Naive B cell (primary cell): ENCODE measurements around the gene GEMIN7. TPM values are rescaled to one million over a fixed set of nuclear protein-coding genes. Genes with fewer than 3 reads are reported as not detected.
A peak's percentile ranks its signal among the peaks of the same experiment; 100 is the strongest.

ENCODE experiments used
- ATAC-seq, 2 donors: fragments of 150-1000 bp; cut with Tn5 transposase; 2 replicates each; pipeline ENCODE4 v1.10.0; 2021; ENCODE audit warnings: low read depth in 2 of 2, mild to moderate bottlenecking in 2 of 2, moderate library complexity in 2 of 2
- DNase-seq: peaks from one replicate; pipeline ENCODE4 v3.0.0; 2022
- H3K27ac Mint-ChIP-seq, 6 donors: one replicate each; pipeline ENCODE4 v1.8.0; 2020 to 2022; ENCODE audit warnings: mild to moderate bottlenecking in 6 of 6, mixed read lengths in 6 of 6, moderate library complexity in 5 of 6, inconsistent platforms in 2 of 6
- H3K27me3 Mint-ChIP-seq, 3 donors: one replicate each; pipeline ENCODE4 v1.8.0; 2021 to 2022; ENCODE audit warnings: mixed read lengths in 3 of 3, mild to moderate bottlenecking in 1 of 3
- H3K36me3 Mint-ChIP-seq, 2 donors: one replicate each; pipeline ENCODE4 v1.8.0; 2020 to 2022; ENCODE audit warnings: mixed read lengths in 2 of 2, inconsistent platforms in 1 of 2, mild to moderate bottlenecking in 1 of 2
- H3K4me1 Mint-ChIP-seq, 3 donors: one replicate each; pipeline ENCODE4 v1.8.0; 2020 to 2022; ENCODE audit warnings: mixed read lengths in 3 of 3, inconsistent platforms in 1 of 3, mild to moderate bottlenecking in 1 of 3, moderate library complexity in 1 of 3
- H3K4me3 Mint-ChIP-seq, 8 donors: one replicate each; pipeline ENCODE4 v1.8.0; 2020 to 2022; ENCODE audit warnings: mild to moderate bottlenecking in 8 of 8, mixed read lengths in 8 of 8, moderate library complexity in 8 of 8, inconsistent platforms in 2 of 8
- H3K9me3 Mint-ChIP-seq, 7 donors: one replicate each; pipeline ENCODE4 v1.8.0; 2020 to 2022; ENCODE audit warnings: mixed read lengths in 7 of 7, mild to moderate bottlenecking in 5 of 7, inconsistent platforms in 2 of 7, moderate library complexity in 1 of 7
- polyA plus RNA-seq, 6 donors: library from polyadenylated mRNA; unstranded; fragments of 300-500 nt; fragmentation: Illumina TruSeq; gene quantifications; one replicate each; pipeline ENCODE4 v1.2.3, GENCODE V29; 2021; ENCODE audit warnings: low read depth in 6 of 6

GEMIN7 gene
- polyA plus RNA-seq, 6 donors from 2014 or later = 86.8 to 138 (median 102) TPM

GRCh38 chr19:45070214-45070613 lies 8.8 kb upstream of the GEMIN7 start:
- no peaks in the 10 kb centered on the region for H3K36me3 Mint-ChIP-seq
- no peak for ATAC-seq
- peaks cover 18 to 26% (median 19%) of the 10 kb centered on the region in 3 donors for H3K4me1 Mint-ChIP-seq
- peak overlapping the region in 1 of 8 donors; percentile 57 for H3K4me3 Mint-ChIP-seq
- no peak for DNase-seq
- peak overlapping the region in 2 of 6 donors; percentile 74 to 82 for H3K27ac Mint-ChIP-seq
- H3K9me3 Mint-ChIP-seq = no peaks in the 10 kb centered on the region
- H3K27me3 Mint-ChIP-seq = no peaks in the 10 kb centered on the region

- DNase-seq (no peak), ATAC-seq (no peak)
- Mint-ChIP-seq H3K27ac (peak overlapping the region in 1 of 6 donors; percentile 78), H3K4me3 (peak overlapping the region in 1 of 8 donors; percentile 57), H3K4me1 (peaks cover 19 to 26% (median 23%) of the 10 kb centered on the region in 3 donors), H3K27me3 (no peaks in the 10 kb centered on the region), H3K9me3 (no peaks in the 10 kb centered on the region), H3K36me3 (no peaks in the 10 kb centered on the region)
Observed at GRCh38 chr19:45070861-45071544, 8.1 kb upstream of the GEMIN7 start.

- H3K27me3 Mint-ChIP-seq = no peaks in the 10 kb centered on the region
- ATAC-seq = no peak
- no peak overlapping the region for H3K4me3 Mint-ChIP-seq
- no peaks in the 10 kb centered on the region for H3K36me3 Mint-ChIP-seq
- H3K9me3 Mint-ChIP-seq = no peaks in the 10 kb centered on the region
- H3K27ac Mint-ChIP-seq = no peak overlapping the region
- DNase-seq = no peak
- peaks cover 20 to 28% (median 25%) of the 10 kb centered on the region in 3 donors for H3K4me1 Mint-ChIP-seq
Observed at GRCh38 chr19:45071545-45071938, 7.5 kb upstream of the GEMIN7 start.

GRCh38 chr19:45071969-45072790 lies 6.9 kb upstream of the GEMIN7 start:
- peaks cover 23 to 35% (median 31%) of the 10 kb centered on the region in 3 donors for H3K4me1 Mint-ChIP-seq
- H3K27ac Mint-ChIP-seq = no peak overlapping the region
- H3K27me3 Mint-ChIP-seq = no peaks in the 10 kb centered on the region
- H3K9me3 Mint-ChIP-seq = no peaks in the 10 kb centered on the region
- H3K36me3 Mint-ChIP-seq = no peaks in the 10 kb centered on the region
- DNase-seq = no peak
- ATAC-seq = no peak
- peak overlapping the region in 2 of 8 donors; percentile 40 to 61 for H3K4me3 Mint-ChIP-seq

GRCh38 chr19:45074744-45075300 lies 4.2 kb upstream of the GEMIN7 start:
- ATAC-seq (no peak), DNase-seq (no peak)
- Mint-ChIP-seq H3K9me3 (no peaks in the 10 kb centered on the region), H3K27ac (peak overlapping the region in 5 of 6 donors; percentile 80 to 96 (median 91)), H3K4me1 (peaks cover 32 to 56% (median 42%) of the 10 kb centered on the region in 3 donors), H3K36me3 (no peaks in the 10 kb centered on the region), H3K27me3 (no peaks in the 10 kb centered on the region), H3K4me3 (peak overlapping the region; percentile 89 to 98 (median 95))

GRCh38 chr19:45075301-45076028 lies 3.6 kb upstream of the GEMIN7 start:
- Mint-ChIP-seq H3K27ac (peak overlapping the region; percentile 89 to 96 (median 95)), H3K36me3 (no peaks in the 10 kb centered on the region), H3K9me3 (no peaks in the 10 kb centered on the region), H3K4me3 (peak overlapping the region; percentile 89 to 98 (median 95)), H3K27me3 (no peaks in the 10 kb centered on the region), H3K4me1 (peaks cover 32 to 61% (median 44%) of the 10 kb centered on the region in 3 donors)
- peak; percentile 88 for DNase-seq
- ATAC-seq = peak; percentile 54 to 69

- no peaks in the 10 kb centered on the region for H3K36me3 Mint-ChIP-seq
- ATAC-seq = peak; percentile 56 to 63
- peak within 1 kb of the TSS; percentile 89 to 98 (median 95) for H3K4me3 Mint-ChIP-seq
- no peaks in the 10 kb centered on the region for H3K27me3 Mint-ChIP-seq
- H3K9me3 Mint-ChIP-seq = no peaks in the 10 kb centered on the region
- H3K4me1 Mint-ChIP-seq = peaks cover 36 to 61% (median 51%) of the 10 kb centered on the region in 3 donors
- H3K27ac Mint-ChIP-seq = peak within 1 kb of the TSS; percentile 89 to 96 (median 94)
- peak; percentile 80 for DNase-seq
Observed at GRCh38 chr19:45076029-45076850, 2.8 kb upstream of the GEMIN7 start, which contains the start of gene ZNF296. Gene ZNF296, minus strand, starts transcription at chr19:45076478. Its CDS starts 105 bp downstream, at chr19:45076373.

- DNase-seq (no peak), ATAC-seq (no peak)
- Mint-ChIP-seq H3K4me3 (peak overlapping the region; percentile 89 to 98 (median 95)), H3K36me3 (peaks cover 4 to 6% of the 10 kb centered on the region in 2 donors), H3K27ac (peak overlapping the region; percentile 42 to 95 (median 90)), H3K27me3 (no peaks in the 10 kb centered on the region), H3K4me1 (peaks cover 44 to 65% (median 60%) of the 10 kb centered on the region in 3 donors), H3K9me3 (no peaks in the 10 kb centered on the region)
Observed at GRCh38 chr19:45076851-45077730, 2.0 kb upstream of the GEMIN7 start.

GRCh38 chr19:45078390-45079062 lies 534 bp upstream of the GEMIN7 start:
- Mint-ChIP-seq H3K4me3 (peak overlapping the region; percentile 56 to 98 (median 94)), H3K36me3 (peaks cover 6 to 10% of the 10 kb centered on the region in 2 donors), H3K27ac (peak overlapping the region; percentile 39 to 97 (median 95)), H3K4me1 (peaks cover 43 to 63% (median 62%) of the 10 kb centered on the region in 3 donors), H3K27me3 (no peaks in the 10 kb centered on the region), H3K9me3 (no peaks in the 10 kb centered on the region)
- no peak for ATAC-seq
- no peak for DNase-seq

- no peak for DNase-seq
- H3K36me3 Mint-ChIP-seq = peaks cover 6 to 10% of the 10 kb centered on the region in 2 donors
- peak overlapping the region; percentile 93 to 98 (median 96) for H3K4me3 Mint-ChIP-seq
- peaks cover 40 to 58% (median 52%) of the 10 kb centered on the region in 3 donors for H3K4me1 Mint-ChIP-seq
- peak overlapping the region; percentile 93 to 97 (median 95) for H3K27ac Mint-ChIP-seq
- no peaks in the 10 kb centered on the region for H3K27me3 Mint-ChIP-seq
- H3K9me3 Mint-ChIP-seq = no peaks in the 10 kb centered on the region
- no peak for ATAC-seq
Observed at GRCh38 chr19:45079911-45080370, 881 bp downstream of the GEMIN7 start.

- DNase-seq = no peak
- H3K27me3 Mint-ChIP-seq = no peaks in the 10 kb centered on the region
- H3K4me1 Mint-ChIP-seq = peaks cover 32 to 57% (median 45%) of the 10 kb centered on the region in 3 donors
- H3K4me3 Mint-ChIP-seq = peak overlapping the region in 7 of 8 donors; percentile 22 to 78 (median 56)
- H3K36me3 Mint-ChIP-seq = peaks cover 6 to 10% of the 10 kb centered on the region in 2 donors
- H3K9me3 Mint-ChIP-seq = no peaks in the 10 kb centered on the region
- H3K27ac Mint-ChIP-seq = peak overlapping the region in 2 of 6 donors; percentile 15 to 85
- ATAC-seq = no peak
Observed at GRCh38 chr19:45082170-45082569, 3.1 kb downstream of the GEMIN7 start.
